ENCODE measurements around the gene SBSN.

- TF ChIP-seq JUN (IDR thresholded peaks at IDR 0.05) (peak; percentile 91 to 97), POLR2A (IDR thresholded peaks at IDR 0.05; ENCODE audit: low read length) (peak; percentile 95), REST (IDR thresholded peaks at IDR 0.05) (peak; percentile 33; the same call in 1 of the 2 replicates), CTCF (IDR thresholded peaks at IDR 0.05) (no peak), FOSB (CRISPR knock-in tag; IDR thresholded peaks at IDR 0.05) (no peak), EP300 (IDR thresholded peaks at IDR 0.05) (no peak), MYC (IDR thresholded peaks at IDR 0.05; ENCODE audit: borderline replicate concordance, low read length) (peak; percentile 88), NR3C1 (IDR thresholded peaks at IDR 0.05) (no peak), ZSCAN20 (CRISPR knock-in tag; IDR thresholded peaks at IDR 0.05) (no peak), RNF2 (IDR thresholded peaks at IDR 0.05; ENCODE audit: borderline replicate concordance, low read depth) (no peak), MAX (IDR thresholded peaks at IDR 0.05) (peak; percentile 96)
Observed at GRCh38 chr19:35545001-35545854, 17.1 kb upstream of the SBSN start, which contains the start of gene TMEM147.

Measured in A549 (cell line).